Ovary (tissue), 9 donors: ENCODE data around the gene BORCS5. TPM values are rescaled to one million over a fixed set of nuclear protein-coding genes. Genes with fewer than 3 reads are reported as not detected.
"Not testable (repeated sequence)": the region's sequence is repeated elsewhere in the genome, so short reads cannot be mapped to it uniquely, and the experiment has no call there.

Source experiments
- DNase-seq, 5 donors: peaks; one replicate each; pipeline ENCODE4 v3.0.0-alpha.2; 2019 to 2020
- H3K27ac ChIP-seq, 2 donors: fragments of 200-600 bp; one replicate each; pipeline versions ENCODE4 v1.5.1 to v1.8.0; 2019 to 2022
- H3K27me3 ChIP-seq: fragments of 200-600 bp; one replicate; pipeline ENCODE4 v1.8.0; 2022
- H3K36me3 ChIP-seq: fragments of 200-600 bp; sonication (generic); one replicate; pipeline ENCODE4 v1.5.1; 2019
- H3K4me1 ChIP-seq: one replicate; pipeline ENCODE4 v1.8.1; 2013; ENCODE audit warnings: mild to moderate bottlenecking, moderate library complexity; ENCODE audit not compliant: insufficient read depth
- H3K4me3 ChIP-seq: fragments of 200-600 bp; sonication (generic); one replicate; pipeline ENCODE4 v1.5.1; 2017
- H3K9me3 ChIP-seq, 2 donors: fragments of 200-600 bp in 1 of 2; sonication (generic) in 1 of 2; one replicate each; pipeline versions ENCODE4 v1.5.1 to v1.8.1; 2013 to 2019; ENCODE audit warnings: mild to moderate bottlenecking in 1 of 2, moderate library complexity in 1 of 2
- CTCF ChIP-seq, 3 donors: fragments of 450-650 bp in 2 of 3; fragments of 200-600 bp in 1 of 3; IDR thresholded peaks; one replicate each; pipeline versions ENCODE4 v1.5.1 to v1.8.0; 2016 to 2022; ENCODE audit warnings: antibody characterized with exemption in 3 of 3, mild to moderate bottlenecking in 1 of 3
- EP300 ChIP-seq: sonication (generic); formaldehyde crosslinking; IDR thresholded peaks from one replicate; pipeline ENCODE4 v1.6.1; 2017; ENCODE audit warnings: antibody characterized with exemption
- POLR2A ChIP-seq: fragments of 450-650 bp; IDR thresholded peaks from one replicate; pipeline ENCODE4 v1.6.1; 2017; ENCODE audit warnings: antibody characterized with exemption, mild to moderate bottlenecking, moderate library complexity
- WGBS, 3 donors: extraction: QIAGEN DNeasy Blood & Tissue Kit in 1 of 3; methylation state at CpG; one replicate each; pipeline versions ENCODE4 v1.1.5 to v1.1.7; 2013 to 2017; 5-methylcytosine and 5-hydroxymethylcytosine counted together
- intact Hi-C, 4 donors: fragments of 100-400 bp; cut with DNase I; formaldehyde crosslinking; loops; one replicate each; pipeline versions ENCODE4 v1.11.0 to v1.15.1; 2022 to 2023
- polyA plus RNA-seq, 2 donors: library from polyadenylated mRNA; stranded (reverse); fragments of 200-250 nt in 1 of 2; fragments of 350-450 nt in 1 of 2; fragmentation: Illumina TruSeq in 1 of 2; extraction: RNeasy Lipid Tissue Mini Kit (QIAGEN cat#74804) in 1 of 2; gene quantifications; one replicate each; pipeline ENCODE4 v1.2.3, GENCODE V29; 2013 to 2014
- total RNA-seq, 7 donors: library from RNA; depleted of rRNA in 2 of 7; stranded (reverse); fragments of >200 nt in 2 of 7; fragmentation: NEBNext Ultra II Directional in 3 of 7; extraction: Animal tissue kit (Norgen Biotek cat#: 25700) in 3 of 7; gene quantifications; one replicate each; pipeline versions ENCODE4 v1.1.0 to v1.2.4, GENCODE V29; 2016 to 2023
- donor health status: DM: no; HTN: no; CAD: no; lungs with moderate emphysema.
- donor health status: DM: no; HTN: no; CAD: no.
- donor health status: Bipolar disorder and iron deficiency.
- donor health status: DM: yes; HTN: yes; CAD: no.
- donor health status: DM: no; HTN: no; CAD: no.
- donor health status: DM: yes; HTN: yes; CAD: no.

BORCS5 gene
- total and polyA plus RNA-seq, 9 donors = 6.2 to 20.4 (median 11.5) TPM

GRCh38 chr12:12405882-12406281, 49.0 kb downstream of the BORCS5 start:
- no peak for DNase-seq
- Histone ChIP-seq H3K4me1 (no peaks in the 10 kb centered on the region), H3K36me3 (no peaks in the 10 kb centered on the region), H3K27ac (no peak overlapping the region), H3K27me3 (no peaks in the 10 kb centered on the region), H3K4me3 (no peak overlapping the region), H3K9me3 (no peaks in the 10 kb centered on the region)
- 67 to 77% (median 68%) methylated on average over 5 of the region's 5 CpGs for WGBS, 3 donors
- intact Hi-C loops = no loop called here
- TF ChIP-seq CTCF (IDR thresholded peaks at IDR 0.05) = no peak
- no peak for TF ChIP-seq POLR2A
- TF ChIP-seq EP300 = no peak

- H3K27ac ChIP-seq = no peak overlapping the region
- no peaks in the 10 kb centered on the region for H3K27me3 ChIP-seq
- TF ChIP-seq CTCF (IDR thresholded peaks at IDR 0.05) = no peak
- TF ChIP-seq POLR2A = no peak
- TF ChIP-seq EP300 = no peak
Observed at GRCh38 chr12:12406762-12407161, 49.9 kb downstream of the BORCS5 start.

GRCh38 chr12:12408265-12408690, 51.4 kb downstream of the BORCS5 start:
- Histone ChIP-seq H3K36me3 (no peaks in the 10 kb centered on the region), H3K4me1 (no peaks in the 10 kb centered on the region), H3K27ac (no peak overlapping the region), H3K4me3 (no peak overlapping the region), H3K27me3 (no peaks in the 10 kb centered on the region), H3K9me3 (no peaks in the 10 kb centered on the region)
- no peak for TF ChIP-seq CTCF (IDR thresholded peaks at IDR 0.05)
- TF ChIP-seq EP300 = no peak
- no peak for TF ChIP-seq POLR2A
- WGBS, 3 donors = 90 to 96% (median 92%) methylated on average over 1 of the region's 1 CpG
- intact Hi-C loops = no loop called here
- DNase-seq = no peak

More at GRCh38 chr12:12406762-12407161, 49.9 kb downstream of the BORCS5 start:
- Histone ChIP-seq H3K4me1 (no peaks in the 10 kb centered on the region), H3K4me3 (no peak overlapping the region), H3K36me3 (no peaks in the 10 kb centered on the region), H3K9me3 (no peaks in the 10 kb centered on the region)
- intact Hi-C loops = no loop called here
- DNase-seq = no peak

GRCh38 chr12:12409337-12409736, 52.5 kb downstream of the BORCS5 start:
- DNase-seq, H3K4me1 ChIP-seq, H3K4me3 ChIP-seq, intact Hi-C loops, H3K27ac ChIP-seq, H3K9me3 ChIP-seq, H3K27me3 ChIP-seq, H3K36me3 ChIP-seq: not testable (repeated sequence)
- WGBS, 3 donors = 87 to 89% (median 88%) methylated on average over 1 of the region's 2 CpGs

- Histone ChIP-seq H3K36me3 (no peaks in the 10 kb centered on the region), H3K4me3 (no peak overlapping the region), H3K27ac (no peak overlapping the region), H3K9me3 (no peaks in the 10 kb centered on the region), H3K4me1 (no peaks in the 10 kb centered on the region), H3K27me3 (no peaks in the 10 kb centered on the region)
- DNase-seq = no peak
- TF ChIP-seq POLR2A = no peak
- no peak for TF ChIP-seq CTCF (IDR thresholded peaks at IDR 0.05)
- TF ChIP-seq EP300 = no peak
- 58 to 98% (median 89%) methylated on average over 2 of the region's 2 CpGs for WGBS, 3 donors
- intact Hi-C loops = no loop called here
Observed at GRCh38 chr12:12415886-12416285, 59.0 kb downstream of the BORCS5 start.

GRCh38 chr12:12419165-12419564, 62.3 kb downstream of the BORCS5 start:
- H3K4me3 ChIP-seq, DNase-seq, H3K27me3 ChIP-seq, H3K4me1 ChIP-seq, H3K9me3 ChIP-seq, intact Hi-C loops, H3K36me3 ChIP-seq, H3K27ac ChIP-seq: not testable (repeated sequence)
- WGBS, 3 donors = 98 to 100% (median 98%) methylated on average over 3 of the region's 3 CpGs
